Loucy (cell line): Measurements from ENCODE around the gene CPVL.

ENCODE experiments used
- CTCF ChIP-seq: fragments of 200-600 bp; sonication (generic); conservative IDR thresholded peaks from 2 replicates; pipeline ENCODE4 v1.5.1; 2014; ENCODE audit warnings: mild to moderate bottlenecking, antibody characterized with exemption, low read length
- EZH2phosphoT487 ChIP-seq: fragments of 200-600 bp; IDR thresholded peaks from 2 replicates; pipeline ENCODE4 v1.6.1; 2018; ENCODE audit warnings: antibody characterized with exemption, mild to moderate bottlenecking, moderate library complexity, borderline replicate concordance

GRCh38 chr7:29173458-29173857 lies 27.1 kb upstream of the CPVL start:
- TF ChIP-seq EZH2phosphoT487 (no peak), CTCF (no peak)
